SKM-1 treated with dmso at 0.1 percent for 144 hours (cell line): ENCODE measurements around the gene ZBTB16.

Experiments
- DNase-seq: peaks from one replicate; lab custom pipeline; 2025; ENCODE audit not compliant: unreplicated experiment; lab: John Stamatoyannopoulos, UW

ZBTB16 gene

DNA sequence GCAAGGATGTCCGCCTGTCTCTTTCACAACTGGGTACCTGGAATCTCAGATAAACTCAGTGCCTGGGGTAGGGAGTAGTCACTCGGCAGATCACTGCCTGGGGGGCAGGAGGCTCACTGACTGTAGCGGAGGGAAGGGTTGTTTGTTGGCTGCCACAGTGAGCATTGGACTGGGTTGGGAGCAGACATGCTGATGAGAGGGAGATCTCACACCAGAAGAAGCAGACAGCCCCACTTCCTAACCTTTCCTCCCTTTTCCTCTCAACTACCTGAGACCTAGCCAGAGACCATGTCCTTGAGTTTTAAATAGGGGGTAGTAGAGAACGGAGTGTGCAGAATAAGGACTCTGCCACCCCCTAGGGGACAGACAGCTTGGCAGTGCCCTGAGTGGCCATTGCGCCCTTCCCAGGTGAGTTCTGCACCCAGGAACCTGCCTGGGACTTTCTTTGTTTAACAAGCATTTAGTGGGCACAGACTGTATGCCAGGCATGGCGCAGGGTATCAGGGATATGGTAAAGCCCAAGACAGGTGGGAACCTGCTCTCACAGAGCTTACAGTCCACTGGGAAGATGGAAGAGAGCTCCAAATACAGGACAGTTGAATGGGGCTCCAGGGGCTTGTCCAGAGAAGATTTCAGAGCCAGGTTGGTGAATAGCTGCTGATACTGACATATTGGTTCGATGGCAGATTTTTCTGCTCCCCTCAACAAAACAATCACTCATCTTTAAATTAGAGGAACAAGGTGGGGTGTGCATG lies 121.0 kb downstream of the ZBTB16 start:
- peak; percentile 13 for DNase-seq

DNA sequence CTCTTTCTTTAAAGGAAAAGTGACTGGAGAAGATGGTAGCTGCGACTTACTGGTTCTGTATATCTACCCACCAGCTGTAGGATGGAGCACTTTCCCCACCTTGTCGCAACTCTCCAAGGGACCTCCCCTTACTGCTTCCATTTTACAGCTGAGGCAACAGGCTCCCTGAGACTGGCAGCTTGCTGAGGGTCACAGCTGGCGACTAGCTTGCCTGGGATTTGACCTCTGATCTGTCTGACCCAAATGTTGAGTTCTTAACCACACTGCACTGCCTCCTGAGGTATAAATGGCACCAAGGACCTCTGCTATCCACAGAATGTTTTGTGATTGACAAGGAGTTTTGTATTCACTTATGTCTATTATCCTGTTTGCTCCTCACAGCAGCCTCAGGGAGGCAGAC lies 121.7 kb downstream of the ZBTB16 start:
- DNase-seq = no peak

DNA sequence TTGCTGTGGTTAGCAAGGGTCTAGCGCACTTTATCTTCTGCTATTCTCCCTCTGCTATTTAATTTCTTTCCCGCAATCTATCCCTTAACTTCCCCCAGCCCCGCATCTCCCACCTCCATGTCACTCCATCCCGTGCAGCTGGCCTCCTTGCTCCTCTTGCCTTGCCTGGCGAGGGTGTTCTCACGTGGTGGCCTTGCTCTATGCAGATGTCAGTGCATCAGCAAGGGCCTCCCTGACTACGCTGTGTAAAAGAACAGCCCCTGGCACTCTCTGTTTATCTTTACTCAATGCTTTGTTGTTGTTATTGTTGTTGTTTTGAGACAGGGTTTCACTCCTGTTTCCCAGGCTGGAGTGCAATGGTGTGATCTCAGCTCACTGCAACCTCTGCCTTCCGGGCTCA lies 122.2 kb downstream of the ZBTB16 start:
- no peak for DNase-seq

DNA sequence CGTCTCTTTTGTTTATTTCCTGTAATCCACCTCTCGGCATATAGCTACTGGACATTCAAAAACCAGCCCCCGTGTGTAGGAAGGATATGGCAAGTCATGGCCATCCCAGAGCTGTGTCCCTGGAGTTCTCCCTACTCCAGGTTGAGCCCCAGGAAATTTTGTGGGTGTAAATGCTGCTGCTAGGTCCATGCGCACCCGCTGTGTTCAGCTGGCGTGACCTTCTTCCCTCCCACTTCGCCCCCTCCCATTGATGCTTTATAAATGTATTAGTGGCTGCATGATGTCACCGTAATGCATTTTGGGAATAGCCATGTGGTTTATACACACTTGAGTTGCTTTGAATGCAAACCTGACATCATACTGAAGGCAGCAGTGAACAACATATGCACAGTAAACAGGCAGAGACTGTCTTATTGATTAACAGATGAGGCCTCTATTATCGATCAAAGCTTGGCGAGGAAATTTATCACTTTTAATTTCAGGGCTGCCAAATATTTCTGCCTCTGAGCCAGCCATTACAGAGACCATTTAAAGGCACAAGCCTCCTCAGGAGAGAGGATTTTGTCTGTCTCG lies 123.0 kb downstream of the ZBTB16 start:
- no peak for DNase-seq

DNA sequence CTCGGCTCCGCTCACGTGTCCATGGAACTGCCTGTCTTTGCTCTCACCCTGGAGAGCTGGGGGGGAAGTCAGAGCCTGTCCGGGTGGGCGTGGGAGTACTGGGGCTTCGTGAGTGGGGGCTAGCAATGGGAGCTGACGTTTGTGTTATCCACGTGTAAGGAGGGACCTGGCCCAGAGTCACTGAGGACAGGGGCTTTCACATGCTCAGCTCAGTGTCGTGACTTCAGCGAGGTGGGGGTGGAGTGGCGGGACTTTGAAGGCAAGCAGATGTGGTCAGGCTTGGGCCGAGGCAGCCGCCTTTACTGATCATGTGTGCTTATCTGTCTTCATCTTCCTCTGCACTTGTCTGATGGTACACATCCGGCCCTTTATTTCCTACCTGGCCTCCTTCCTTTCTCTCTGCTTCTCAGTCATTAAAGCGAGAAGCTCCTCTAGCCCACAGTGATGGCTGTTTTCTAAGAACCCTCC lies 123.6 kb downstream of the ZBTB16 start:
- no peak for DNase-seq

DNA sequence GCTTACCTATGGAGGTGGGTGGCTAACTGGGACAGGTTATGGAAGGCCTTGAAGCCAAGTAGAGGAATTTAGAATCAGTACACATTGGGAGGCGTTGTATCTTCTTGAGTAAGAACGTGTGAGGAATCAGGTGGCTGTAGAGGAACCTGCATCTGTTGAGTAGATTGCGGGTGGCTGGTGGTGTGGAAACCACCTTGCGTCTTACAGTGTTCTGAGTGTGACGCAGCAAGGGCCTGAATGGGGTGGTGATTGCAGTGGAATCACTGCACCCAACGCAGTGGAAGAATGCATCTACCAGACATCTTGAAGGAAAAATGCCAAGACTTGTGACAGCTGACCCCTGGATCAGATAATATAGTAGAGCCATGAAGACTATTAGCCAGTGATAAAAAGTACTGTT lies 125.9 kb downstream of the ZBTB16 start:
- no peak for DNase-seq

DNA sequence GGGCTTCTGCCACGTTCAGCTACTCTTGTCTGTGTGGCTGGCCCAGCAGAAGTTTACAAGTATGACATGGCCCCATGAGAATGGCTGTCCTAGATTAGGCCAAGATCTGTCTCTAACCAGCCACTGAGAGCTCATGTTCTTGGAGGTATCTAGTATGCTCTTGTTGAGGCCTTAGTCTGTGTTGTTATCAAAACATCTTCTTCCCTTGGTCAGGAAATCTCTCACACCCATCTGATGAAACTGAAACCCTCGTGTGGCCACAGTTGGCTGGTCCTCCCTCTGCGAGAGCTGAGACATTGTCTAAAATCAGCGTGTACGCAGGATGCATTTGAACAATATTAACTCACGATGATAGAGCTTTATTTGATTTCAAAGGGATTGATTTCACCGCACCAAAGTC lies 127.7 kb downstream of the ZBTB16 start:
- no peak for DNase-seq

DNA sequence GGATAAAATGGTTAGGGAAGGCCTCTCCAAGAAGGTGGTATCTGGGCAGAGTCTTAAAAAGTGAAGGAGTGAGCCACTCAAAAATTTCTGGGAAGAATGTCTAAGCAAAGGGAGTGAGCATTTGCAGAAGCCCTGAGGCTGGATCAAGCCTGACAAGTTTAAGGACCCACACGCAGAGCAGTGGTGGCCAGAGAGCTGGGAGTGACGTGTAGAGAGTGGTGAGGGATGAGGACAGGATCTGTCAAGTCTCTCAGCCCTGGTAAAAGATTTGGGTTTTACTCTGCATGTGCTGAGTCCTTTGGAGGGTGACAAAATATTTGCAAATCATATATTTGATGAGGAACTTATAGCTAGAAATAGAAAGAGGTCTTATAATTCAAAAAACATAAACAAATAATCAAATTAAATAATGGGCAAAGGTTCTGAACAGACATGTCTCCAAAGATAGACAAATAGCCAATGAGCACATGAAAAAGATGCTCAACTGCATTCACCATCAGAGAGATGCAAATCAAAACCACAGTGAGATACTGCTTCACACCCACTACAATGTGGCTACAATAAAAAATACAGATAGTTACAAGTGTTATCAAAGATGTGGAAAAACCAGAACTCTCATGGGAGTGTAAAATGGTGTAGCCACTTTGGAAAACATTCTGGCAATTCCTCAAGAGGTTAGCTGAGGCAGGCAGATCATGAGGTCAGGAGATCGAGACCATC lies 129.5 kb downstream of the ZBTB16 start:
- no peak for DNase-seq

DNA sequence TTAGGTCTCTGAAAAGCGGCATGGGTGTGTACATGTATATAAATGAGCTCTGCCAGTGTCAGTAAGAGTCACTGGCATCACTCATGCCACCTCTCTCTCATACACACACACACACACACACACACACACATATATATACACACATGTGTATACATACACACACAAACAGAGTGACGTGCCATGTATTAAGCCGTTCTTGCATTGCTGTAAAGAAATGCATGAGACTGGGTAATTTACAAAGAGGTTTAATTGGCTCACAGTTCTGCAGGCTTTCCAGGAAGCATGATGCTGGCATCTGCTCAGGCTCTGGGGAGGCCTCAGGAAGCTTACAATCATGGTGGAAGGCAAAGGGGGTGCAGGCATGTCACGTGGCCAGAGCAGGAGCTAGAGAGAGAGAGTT lies 131.1 kb downstream of the ZBTB16 start:
- no peak for DNase-seq

DNA sequence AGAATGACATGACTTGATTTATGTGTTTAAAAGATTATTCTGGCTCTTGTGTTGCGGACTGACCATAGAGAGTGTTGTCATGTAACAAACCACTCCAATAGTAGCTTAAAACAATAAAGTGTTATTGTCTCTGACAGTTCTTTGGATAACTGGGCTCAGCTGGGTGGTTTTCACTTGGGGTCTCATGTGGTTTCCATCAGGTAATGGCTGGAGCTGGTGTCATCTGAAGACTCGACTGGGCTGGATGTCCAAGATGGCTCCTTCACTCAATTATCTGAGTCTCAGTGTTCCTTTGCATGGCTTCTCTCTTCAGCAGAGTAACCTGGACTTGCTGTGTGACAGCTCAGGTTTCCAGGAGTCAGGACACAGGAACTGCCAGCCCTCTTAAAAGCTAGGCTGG lies 132.4 kb downstream of the ZBTB16 start:
- DNase-seq = no peak

DNA sequence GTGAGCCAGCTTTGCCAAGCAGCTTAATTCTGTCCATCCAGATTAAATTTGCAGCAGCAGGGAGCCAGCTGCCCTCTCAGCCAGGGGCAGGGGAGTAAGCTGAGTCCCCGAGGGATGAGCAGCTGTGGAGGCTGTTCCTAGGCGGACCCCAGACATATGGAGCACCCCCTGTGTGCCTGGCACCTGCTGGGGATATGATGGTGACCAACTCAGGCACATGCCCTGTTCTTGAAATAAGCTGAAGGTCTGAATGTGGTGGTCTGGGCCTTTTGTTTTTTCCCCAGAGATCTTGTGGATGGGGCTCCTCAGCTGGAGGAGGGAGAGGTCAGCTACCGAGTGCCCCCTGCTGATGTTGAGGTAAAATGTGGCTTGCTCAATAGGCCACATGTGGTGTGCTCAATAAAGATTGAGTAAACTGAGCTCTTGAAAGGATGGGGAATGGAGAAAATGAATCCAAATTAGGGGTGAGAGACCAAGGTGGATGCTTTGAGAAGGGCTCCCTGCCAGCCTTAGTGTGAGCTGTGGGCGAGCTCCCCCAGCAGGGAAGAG lies 133.4 kb downstream of the ZBTB16 start:
- DNase-seq = no peak

DNA sequence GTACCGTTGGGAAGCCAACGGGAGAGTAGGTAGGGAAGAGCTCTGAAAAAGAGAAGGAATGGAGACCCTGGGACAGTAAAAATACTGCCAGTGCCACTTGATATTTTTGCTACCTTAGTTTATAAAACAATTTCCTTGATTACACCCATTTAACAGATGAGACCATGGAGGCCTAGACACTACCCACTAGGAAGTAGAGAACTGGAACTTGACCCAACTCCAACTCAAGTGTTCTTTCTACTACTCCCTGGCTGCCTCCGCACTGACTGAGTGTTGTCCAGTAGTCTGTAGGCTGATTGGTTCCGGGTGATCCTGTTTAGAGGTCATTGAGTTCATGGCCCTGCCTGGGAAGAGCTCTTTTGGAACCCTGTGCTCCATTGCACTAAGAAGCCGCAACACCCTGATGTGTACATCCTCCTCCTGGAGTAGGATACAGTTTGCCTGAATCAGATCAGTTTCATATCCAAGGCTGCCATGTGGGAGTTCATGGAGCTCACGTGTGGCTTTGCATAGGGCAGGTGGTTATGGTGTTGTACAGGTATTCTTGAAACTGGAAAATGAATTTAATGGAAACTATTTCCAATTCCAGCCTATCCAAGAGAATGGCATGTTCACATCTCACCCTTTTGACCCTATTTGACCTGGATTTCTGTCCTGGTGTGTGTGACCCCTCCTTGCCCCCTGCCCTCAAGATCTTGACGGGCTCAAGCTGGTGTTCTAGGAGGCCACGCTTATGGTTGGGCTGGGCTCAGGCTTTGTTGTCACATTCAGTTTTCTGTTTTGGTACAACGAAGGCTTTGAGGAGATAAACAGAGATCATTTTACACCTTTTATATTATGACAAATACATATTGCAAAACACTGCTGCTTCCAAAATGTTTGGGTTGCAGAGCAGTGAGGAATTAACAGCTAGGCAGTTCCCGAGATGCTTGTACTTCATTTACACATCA lies 134.5 kb downstream of the ZBTB16 start:
- no peak for DNase-seq

DNA sequence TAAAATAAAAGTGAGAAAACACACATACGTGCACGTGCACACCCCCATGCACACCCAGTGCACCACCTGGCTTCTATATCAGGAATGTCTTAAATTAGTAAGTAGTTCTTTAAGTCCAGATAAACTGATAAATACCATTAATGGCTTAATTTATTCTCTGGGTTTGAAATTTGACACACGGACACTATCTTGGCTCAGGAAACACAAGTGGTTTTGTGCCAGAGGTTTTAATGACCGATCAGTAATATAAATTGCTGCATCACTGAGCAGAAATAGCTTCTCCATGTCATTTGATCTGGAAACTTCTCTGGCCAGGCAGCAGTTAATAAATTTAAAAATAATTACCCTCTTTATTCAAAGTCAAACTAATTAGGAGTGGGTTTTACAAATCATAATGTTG lies 135.2 kb downstream of the ZBTB16 start:
- DNase-seq = no peak

DNA sequence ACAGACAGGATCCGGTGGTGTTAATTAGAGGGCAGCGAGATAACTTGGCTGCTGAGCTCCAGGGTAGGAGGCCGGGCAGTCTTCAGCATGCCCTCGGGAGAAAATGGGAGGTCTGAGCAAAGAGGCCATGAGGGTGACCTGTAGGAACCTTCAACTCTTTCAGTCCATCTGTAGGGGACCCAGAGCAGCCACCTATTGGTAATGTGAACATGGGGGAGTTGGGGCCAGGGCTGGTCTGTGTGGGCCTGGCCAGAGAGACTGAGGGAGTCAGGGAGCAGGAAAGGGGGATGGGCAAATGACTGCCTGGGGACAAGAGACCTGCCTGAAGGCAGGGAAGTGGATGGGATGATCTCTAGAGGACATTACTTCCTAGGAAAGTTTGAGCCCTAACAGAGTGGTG lies 135.6 kb downstream of the ZBTB16 start:
- no peak for DNase-seq

DNA sequence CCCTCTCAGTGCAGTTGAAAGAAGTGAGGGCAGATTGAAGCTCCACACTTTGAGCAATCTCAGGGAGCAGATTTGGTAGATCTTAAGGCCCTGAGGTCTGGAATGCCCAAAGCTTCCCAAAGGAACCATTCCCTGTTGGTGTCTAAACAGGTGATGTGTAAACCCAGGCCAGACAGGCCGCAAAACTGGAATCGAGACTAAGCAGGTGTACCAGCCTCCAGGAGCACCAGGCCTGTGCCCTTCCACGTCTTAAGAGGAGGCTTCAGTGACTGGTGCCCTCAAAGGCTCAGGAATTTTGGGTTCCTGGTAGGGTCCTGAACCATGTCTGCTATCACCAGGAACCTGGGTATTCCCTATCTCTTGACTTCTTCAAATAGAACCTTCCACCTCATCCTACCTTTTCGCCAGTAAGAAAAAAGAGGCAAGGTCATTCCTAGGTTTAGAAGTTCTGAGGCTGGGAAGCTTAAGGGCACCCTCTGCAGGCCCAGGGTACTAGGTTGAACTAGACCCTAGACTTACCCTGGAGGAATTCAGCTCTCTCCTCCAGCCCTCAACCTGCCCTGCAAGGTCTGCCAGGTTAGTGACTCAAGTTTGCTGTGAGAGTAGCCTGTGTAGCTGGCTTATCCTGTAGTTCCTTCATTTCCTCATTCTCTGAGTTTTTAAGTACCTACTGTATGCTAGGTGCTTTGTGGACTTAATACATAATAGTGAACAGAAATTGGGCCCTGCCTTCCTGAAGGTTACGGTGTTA lies 136.6 kb downstream of the ZBTB16 start:
- DNase-seq = no peak

DNA sequence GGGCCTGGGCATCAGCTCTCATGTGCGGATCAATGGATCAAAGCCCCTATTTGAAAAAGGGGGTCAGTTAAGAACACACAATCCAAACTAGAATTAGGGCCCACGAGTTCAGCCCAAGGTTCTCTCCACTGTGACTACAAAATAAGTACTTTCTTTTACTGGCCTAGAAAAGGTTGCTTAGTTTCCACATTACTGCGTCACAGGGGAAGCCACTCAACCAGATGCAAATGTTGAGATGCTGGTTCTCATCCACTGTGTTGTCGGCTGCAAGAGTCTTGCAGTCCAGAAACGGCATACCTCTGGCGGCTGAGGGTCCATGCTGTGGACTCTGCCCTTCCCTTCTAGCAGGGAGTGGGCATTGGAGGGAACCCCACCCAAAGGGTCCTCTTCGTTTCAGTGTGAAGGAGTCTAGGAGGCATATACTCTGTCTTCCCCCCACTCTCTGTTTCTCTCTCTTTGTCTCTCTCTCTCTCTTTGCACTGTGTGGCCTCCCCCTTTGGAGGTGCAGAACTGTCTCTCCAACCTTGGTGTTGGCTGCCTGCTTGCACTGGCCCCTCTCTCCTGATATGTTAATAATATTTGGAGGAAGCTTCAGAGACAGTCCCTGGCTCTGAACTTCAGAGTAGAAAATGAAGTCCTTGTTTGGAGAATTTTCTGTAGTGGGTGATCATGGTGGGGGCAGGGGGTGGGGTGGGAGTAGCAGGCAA lies 137.6 kb downstream of the ZBTB16 start:
- DNase-seq = no peak

DNA sequence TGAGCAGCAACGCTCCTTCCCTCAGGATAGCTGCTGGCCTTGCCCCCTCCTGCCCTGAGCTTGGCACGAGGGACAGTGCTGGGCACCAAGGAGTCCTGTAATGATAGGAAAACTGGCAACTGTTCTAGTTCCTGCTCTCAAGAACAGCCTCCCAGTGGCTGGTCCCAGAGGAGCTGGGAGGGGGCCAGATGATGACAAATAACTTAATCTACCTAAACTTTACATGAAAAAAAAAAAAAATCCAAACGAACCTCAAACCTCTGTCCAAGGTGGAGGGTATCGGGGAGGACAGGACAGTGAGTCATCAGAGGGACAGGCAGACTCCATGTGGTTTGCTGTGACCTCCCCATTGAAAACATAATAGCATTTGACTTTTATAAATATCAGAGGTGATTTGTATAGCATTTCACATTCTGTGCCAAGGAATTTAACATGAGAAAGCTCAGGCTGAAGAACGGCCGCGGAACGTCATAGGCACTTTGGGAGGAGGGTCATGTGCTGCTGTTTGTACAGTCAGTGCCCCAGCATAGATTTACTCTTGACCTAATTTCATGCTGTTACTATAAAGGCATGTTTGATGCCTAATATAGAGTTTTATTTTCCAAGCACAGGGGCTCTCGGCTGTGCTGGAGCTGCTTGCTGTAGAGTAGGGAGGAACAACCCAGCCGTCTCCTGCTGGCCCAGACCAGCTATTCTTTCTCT lies 138.4 kb downstream of the ZBTB16 start:
- no peak for DNase-seq

DNA sequence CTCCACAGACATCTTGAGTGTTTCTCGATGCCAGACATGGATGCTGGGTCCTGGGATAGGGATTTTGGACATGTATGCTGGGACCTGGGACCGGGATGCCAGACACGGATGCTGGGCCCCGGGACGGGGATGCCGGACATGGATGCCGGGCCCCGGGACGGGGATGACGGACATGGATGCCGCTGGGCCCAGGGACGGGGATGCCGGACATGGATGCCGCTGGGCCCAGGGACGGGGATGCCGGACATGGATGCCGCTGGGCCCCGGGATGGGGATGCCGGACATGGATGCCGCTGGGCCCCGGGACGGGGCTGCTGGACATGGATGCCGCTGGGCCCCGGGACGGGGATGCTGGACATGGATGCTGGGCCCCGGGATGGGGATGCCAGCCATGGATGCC lies 139.5 kb downstream of the ZBTB16 start:
- DNase-seq = no peak
